ENCODE data around the gene TPK1.

TPK1 gene

GRCh38 chr7:144709066-144709465, 126.8 kb downstream of the TPK1 start:
- Histone ChIP-seq H3K9me3 (no peaks in the 10 kb centered on the region; the same call in 1 of the 2 replicates), H3K4me1 (no peaks in the 10 kb centered on the region), H3K27me3 (no peaks in the 10 kb centered on the region), H3K4me3 (ENCODE audit: low read depth, low read length) (no peak overlapping the region), H3K36me3 (no peaks in the 10 kb centered on the region)
- DNase-seq: no peak
- no peak for TF ChIP-seq CTCF (IDR thresholded peaks at IDR 0.05; ENCODE audit: low read depth, low read length)

- Histone ChIP-seq H3K4me1 (no peaks in the 10 kb centered on the region), H3K4me3 (ENCODE audit: low read depth, low read length) (no peak overlapping the region), H3K27me3 (no peaks in the 10 kb centered on the region), H3K36me3 (no peaks in the 10 kb centered on the region), H3K9me3 (no peaks in the 10 kb centered on the region)
- TF ChIP-seq CTCF (IDR thresholded peaks at IDR 0.05; ENCODE audit: low read depth, low read length): no peak
- no peak for DNase-seq
Observed at GRCh38 chr7:144691240-144691639, 144.6 kb downstream of the TPK1 start.

GRCh38 chr7:144682581-144683280, 153.1 kb downstream of the TPK1 start:
- Histone ChIP-seq H3K4me3 (ENCODE audit: low read depth, low read length) (no peak overlapping the region), H3K9me3 (no peaks in the 10 kb centered on the region), H3K36me3 (no peaks in the 10 kb centered on the region), H3K4me1 (no peaks in the 10 kb centered on the region), H3K27me3 (no peaks in the 10 kb centered on the region)
- DNase-seq: no peak
- no peak for TF ChIP-seq CTCF (IDR thresholded peaks at IDR 0.05; ENCODE audit: low read depth, low read length)

- no peak overlapping the region for H3K4me3 ChIP-seq (ENCODE audit: low read depth, low read length)
- no peak for DNase-seq
- H3K36me3 ChIP-seq: no peaks in the 10 kb centered on the region
- no peaks in the 10 kb centered on the region for H3K9me3 ChIP-seq
- no peaks in the 10 kb centered on the region for H3K4me1 ChIP-seq
- no peak for TF ChIP-seq CTCF (IDR thresholded peaks at IDR 0.05; ENCODE audit: low read depth, low read length)
- H3K27me3 ChIP-seq: no peaks in the 10 kb centered on the region
Observed at GRCh38 chr7:144676492-144676891, 159.4 kb downstream of the TPK1 start.

GRCh38 chr7:144674550-144674949, 161.3 kb downstream of the TPK1 start:
- DNase-seq: no peak
- H3K27me3 ChIP-seq: no peaks in the 10 kb centered on the region
- no peak overlapping the region for H3K4me3 ChIP-seq (ENCODE audit: low read depth, low read length)
- no peaks in the 10 kb centered on the region for H3K4me1 ChIP-seq
- no peaks in the 10 kb centered on the region for H3K36me3 ChIP-seq
- no peaks in the 10 kb centered on the region for H3K9me3 ChIP-seq
- TF ChIP-seq CTCF (IDR thresholded peaks at IDR 0.05; ENCODE audit: low read depth, low read length): no peak

- no peaks in the 10 kb centered on the region for H3K9me3 ChIP-seq
- no peak for DNase-seq
- H3K27me3 ChIP-seq: no peaks in the 10 kb centered on the region
- TF ChIP-seq CTCF (IDR thresholded peaks at IDR 0.05; ENCODE audit: low read depth, low read length): no peak
- H3K4me1 ChIP-seq: no peaks in the 10 kb centered on the region
- no peak overlapping the region for H3K4me3 ChIP-seq (ENCODE audit: low read depth, low read length)
- H3K36me3 ChIP-seq: no peaks in the 10 kb centered on the region
Observed at GRCh38 chr7:144672869-144673268, 163.0 kb downstream of the TPK1 start.
